Caco-2 (cell line): ENCODE data around the gene RND3. TPM values are rescaled to one million over a fixed set of nuclear protein-coding genes. Genes with fewer than 3 reads are reported as not detected.

ENCODE experiments used
- BruUV-seq: library from RNA; stranded (reverse); fragments of 400-500 nt; replicated peaks from 2 replicates; lab custom pipeline; 2021; lab: Mats Ljungman, UMichigan
- CTCF ChIA-PET: fragments of 300-600 bp; sonication (Branson Sonifier 250); formaldehyde crosslinking; loops from one replicate; lab custom pipeline; 2022; ENCODE audit warnings: antibody characterized with exemption; lab: Charles Lee
- POLR2A ChIA-PET: fragments of 300-600 bp; sonication (Branson Sonifier 250); formaldehyde crosslinking; loops from one replicate; lab custom pipeline; 2022; ENCODE audit warnings: antibody characterized with exemption; lab: Charles Lee
- DNase-seq, 2 experiments: peaks; one replicate each; pipeline versions ENCODE4 v3.0.0 to v3.0.0-alpha.2; 2020 to 2022
- H3K27me3 ChIP-seq: replicated peaks from 2 replicates; pipeline ENCODE4 v1.6.0; 2011; ENCODE audit warnings: low read length; ENCODE audit not compliant: control insufficient read depth, insufficient read depth
- H3K36me3 ChIP-seq: 2 replicates; pipeline ENCODE4 v1.5.1; 2011; ENCODE audit warnings: low read length; ENCODE audit not compliant: control insufficient read depth, insufficient read depth
- H3K4me1 ChIP-seq: fragments of 250-450 bp; sonication (Bioruptor Pico); 2 replicates; pipeline ENCODE4 v1.5.1; 2020; ENCODE audit warnings: mild to moderate bottlenecking
- H3K4me3 ChIP-seq: 2 replicates; pipeline ENCODE4 v1.5.1; 2011; ENCODE audit warnings: low read depth, mild to moderate bottlenecking, control low read depth, low read length
- H3K9me3 ChIP-seq: fragments of 250-450 bp; sonication (Bioruptor Pico); 2 replicates; pipeline ENCODE4 v1.5.1; 2020; ENCODE audit warnings: mild to moderate bottlenecking, moderate library complexity
- H3K27ac Mint-ChIP-seq: one replicate; pipeline ENCODE4 v1.8.0; 2022; ENCODE audit warnings: mixed read lengths; ENCODE audit not compliant: unreplicated experiment
- H3K27me3 Mint-ChIP-seq: one replicate; pipeline ENCODE4 v1.8.0; 2022; ENCODE audit warnings: mixed read lengths; ENCODE audit not compliant: insufficient read depth, unreplicated experiment
- H3K36me3 Mint-ChIP-seq: one replicate; pipeline ENCODE4 v1.8.0; 2022; ENCODE audit warnings: mild to moderate bottlenecking, mixed read lengths; ENCODE audit not compliant: insufficient read depth, unreplicated experiment
- H3K4me1 Mint-ChIP-seq: one replicate; pipeline ENCODE4 v1.8.0; 2022; ENCODE audit warnings: low read depth, mixed read lengths; ENCODE audit not compliant: unreplicated experiment
- H3K4me3 Mint-ChIP-seq: one replicate; pipeline ENCODE4 v1.8.0; 2022; ENCODE audit warnings: mild to moderate bottlenecking, moderate library complexity, mixed read lengths; ENCODE audit not compliant: unreplicated experiment
- H3K9me3 Mint-ChIP-seq: one replicate; pipeline ENCODE4 v1.8.0; 2022; ENCODE audit warnings: mixed read lengths; ENCODE audit not compliant: unreplicated experiment
- intact Hi-C: fragments of 100-400 bp; cut with micrococcal nuclease; formaldehyde crosslinking; loops from one replicate; pipeline ENCODE4 v1.10.0; 2022; ENCODE audit not compliant: unreplicated experiment
- total RNA-seq: library from RNA; stranded (reverse); gene quantifications from 2 replicates; pipeline ENCODE4 v1.2.3, GENCODE V29; 2022
- TF ChIP-seq, protein P1 (sequence below), 2 experiments: fragments of 200-600 bp in 1 of 2; IDR thresholded peaks; 1 replicate in 1 of 2; 2 replicates in 1 of 2; pipeline versions ENCODE4 v1.5.1 to v1.8.0; 2011 to 2022; ENCODE audit warnings: antibody characterized with exemption in 1 of 2, control low read depth in 1 of 2, inconsistent platforms in 1 of 2, low read depth in 1 of 2, low read length in 1 of 2, mild to moderate bottlenecking in 1 of 2, moderate library complexity in 1 of 2; ENCODE audit not compliant: insufficient read depth in 1 of 2, severe bottlenecking in 1 of 2, unreplicated experiment in 1 of 2

The RND3 gene
- total RNA-seq, 1 experiment from 2014 or later, result 75.0 TPM

DNA sequence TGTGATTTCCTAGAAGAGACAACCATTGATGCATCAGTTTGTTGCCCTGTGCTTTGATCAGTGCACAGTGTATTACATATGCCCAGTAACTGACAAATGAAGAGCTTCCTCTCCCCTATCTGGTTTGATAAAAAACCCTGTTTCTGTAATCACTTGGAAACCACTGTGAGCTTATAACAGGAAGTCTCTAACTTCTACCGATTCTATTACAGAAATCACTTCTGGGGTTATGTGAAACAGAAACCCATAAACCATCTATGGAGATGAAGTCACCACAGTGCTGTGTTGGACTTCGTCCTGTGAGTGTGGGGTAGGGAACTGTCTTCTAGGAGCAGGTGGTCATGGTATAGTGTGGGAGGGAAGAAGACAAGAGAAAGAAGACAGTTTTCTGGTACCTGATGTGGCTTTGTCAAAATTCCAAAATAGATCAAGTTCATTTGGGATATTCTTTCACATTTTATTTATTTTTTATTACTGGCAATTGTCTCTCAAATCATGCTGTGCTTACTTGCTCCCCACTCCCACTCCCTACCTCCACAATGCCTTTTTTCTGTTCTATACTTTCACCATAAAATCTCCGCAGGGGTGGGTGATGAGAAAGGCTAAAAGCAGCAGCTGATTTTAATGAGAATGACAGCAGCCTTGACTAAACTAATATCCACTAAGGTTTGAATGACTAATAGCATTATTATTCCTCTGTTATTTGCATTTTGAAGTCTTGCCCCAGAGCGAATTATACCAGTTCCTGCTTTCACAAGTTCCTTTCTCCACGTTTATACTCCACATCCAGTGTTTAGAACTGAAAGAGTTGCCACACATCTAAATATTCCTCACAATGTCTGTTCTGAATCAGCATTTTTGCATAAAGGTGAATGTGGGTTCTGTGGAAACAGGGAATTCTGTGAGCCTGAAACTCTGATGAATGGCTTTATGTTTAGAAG, 41.7 kb upstream of the RND3 start:
- Mint-ChIP-seq H3K27me3 (no peaks in the 10 kb centered on the region), H3K36me3 (no peaks in the 10 kb centered on the region), H3K4me1 (peaks cover 28% of the 10 kb centered on the region), H3K27ac (peak overlapping the region; percentile 6), H3K9me3 (peaks cover 9% of the 10 kb centered on the region), H3K4me3 (no peak overlapping the region)
- TF ChIP-seq, protein P1, sequence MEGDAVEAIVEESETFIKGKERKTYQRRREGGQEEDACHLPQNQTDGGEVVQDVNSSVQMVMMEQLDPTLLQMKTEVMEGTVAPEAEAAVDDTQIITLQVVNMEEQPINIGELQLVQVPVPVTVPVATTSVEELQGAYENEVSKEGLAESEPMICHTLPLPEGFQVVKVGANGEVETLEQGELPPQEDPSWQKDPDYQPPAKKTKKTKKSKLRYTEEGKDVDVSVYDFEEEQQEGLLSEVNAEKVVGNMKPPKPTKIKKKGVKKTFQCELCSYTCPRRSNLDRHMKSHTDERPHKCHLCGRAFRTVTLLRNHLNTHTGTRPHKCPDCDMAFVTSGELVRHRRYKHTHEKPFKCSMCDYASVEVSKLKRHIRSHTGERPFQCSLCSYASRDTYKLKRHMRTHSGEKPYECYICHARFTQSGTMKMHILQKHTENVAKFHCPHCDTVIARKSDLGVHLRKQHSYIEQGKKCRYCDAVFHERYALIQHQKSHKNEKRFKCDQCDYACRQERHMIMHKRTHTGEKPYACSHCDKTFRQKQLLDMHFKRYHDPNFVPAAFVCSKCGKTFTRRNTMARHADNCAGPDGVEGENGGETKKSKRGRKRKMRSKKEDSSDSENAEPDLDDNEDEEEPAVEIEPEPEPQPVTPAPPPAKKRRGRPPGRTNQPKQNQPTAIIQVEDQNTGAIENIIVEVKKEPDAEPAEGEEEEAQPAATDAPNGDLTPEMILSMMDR (IDR thresholded peaks at IDR 0.05; ENCODE audit: insufficient read depth in 1 of 2, low read depth in 1 of 2, low read length in 1 of 2, severe bottlenecking in 1 of 2, unreplicated experiment in 1 of 2), result no peak
- Histone ChIP-seq H3K4me1 (peaks cover 49% of the 10 kb centered on the region), H3K9me3 (peaks cover 8% of the 10 kb centered on the region; the same call in 1 of the 2 replicates), H3K27me3 (no peaks in the 10 kb centered on the region), H3K4me3 (no peak overlapping the region), H3K36me3 (no peaks in the 10 kb centered on the region)
- intact Hi-C loops, result no loop called here
- CTCF ChIA-PET, result no interaction called here
- BruUV-seq, result no TSS peak
- DNase-seq, result peak in 1 of 2 experiments; percentile 16
- POLR2A ChIA-PET, result no interaction called here

DNA sequence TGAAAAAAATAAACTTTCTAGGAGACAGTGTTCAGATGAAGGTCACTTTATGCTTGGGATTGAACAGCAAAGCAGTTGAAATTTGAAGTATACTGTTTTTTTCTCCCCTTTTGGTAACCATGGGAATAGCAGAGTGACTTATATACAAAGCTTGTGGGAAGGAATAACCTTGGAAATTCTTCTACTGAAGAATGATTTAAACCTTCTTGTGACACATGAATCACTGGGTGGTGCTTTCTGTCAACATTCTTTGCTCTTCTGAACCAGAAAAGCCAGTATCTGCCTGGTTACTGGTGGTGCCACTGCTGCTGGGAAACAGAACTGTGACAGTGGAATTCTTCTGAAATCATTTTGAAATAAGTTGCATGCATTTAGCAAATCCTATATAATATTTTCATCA, 39.4 kb upstream of the RND3 start:
- intact Hi-C loops, result loop anchor here (1.0 kb wide), 3 partner anchors 40 to 484 kb away; partner anchors contain the start of gene RND3
- Histone ChIP-seq H3K27me3 (no peaks in the 10 kb centered on the region), H3K36me3 (no peaks in the 10 kb centered on the region), H3K4me1 (peaks cover 49% of the 10 kb centered on the region), H3K9me3 (peaks cover 10% of the 10 kb centered on the region; the same call in 1 of the 2 replicates), H3K4me3 (no peak overlapping the region)
- BruUV-seq, result no TSS peak
- CTCF ChIA-PET, result no interaction called here
- TF ChIP-seq, protein P1 (IDR thresholded peaks at IDR 0.05; ENCODE audit: insufficient read depth in 1 of 2, low read depth in 1 of 2, low read length in 1 of 2, severe bottlenecking in 1 of 2, unreplicated experiment in 1 of 2), result no peak
- peak; percentile 77 to 79 for DNase-seq
- no peaks in the 10 kb centered on the region for H3K27me3 Mint-ChIP-seq
- no peaks in the 10 kb centered on the region for H3K36me3 Mint-ChIP-seq
- H3K4me1 Mint-ChIP-seq, result peaks cover 28% of the 10 kb centered on the region
- H3K9me3 Mint-ChIP-seq, result peaks cover 25% of the 10 kb centered on the region
- POLR2A ChIA-PET, result no interaction called here
- H3K4me3 Mint-ChIP-seq, result peak overlapping the region; percentile 28
- peak overlapping the region; percentile 86 for H3K27ac Mint-ChIP-seq

DNA sequence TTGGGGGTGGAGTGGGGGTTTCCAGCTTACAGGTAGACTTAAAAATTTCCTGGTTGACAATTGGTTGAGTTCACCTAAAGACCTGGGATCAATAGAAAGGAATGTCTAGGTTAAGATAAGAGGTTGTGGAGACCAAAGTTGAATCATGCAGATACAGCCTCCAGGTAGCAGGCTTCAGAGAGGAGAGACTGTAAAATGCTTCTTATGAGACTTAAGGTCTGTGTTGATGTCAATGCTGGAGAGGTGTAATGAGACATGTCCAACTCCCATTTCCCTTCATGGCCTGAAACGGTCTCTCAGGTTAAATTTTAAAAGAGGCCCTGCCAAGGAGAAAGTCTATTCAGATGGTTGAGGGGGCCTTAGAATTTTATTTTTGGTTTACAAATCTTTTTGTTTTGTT, 38.5 kb upstream of the RND3 start:
- CTCF ChIA-PET, result no interaction called here
- peaks cover 28% of the 10 kb centered on the region for H3K4me1 Mint-ChIP-seq
- peak overlapping the region; percentile 28 for H3K4me3 Mint-ChIP-seq

More for the DNA sequence above, 38.5 kb upstream of the RND3 start:
- peak; percentile 48 to 65 for DNase-seq
- H3K9me3 Mint-ChIP-seq, result peaks cover 25% of the 10 kb centered on the region
- H3K36me3 ChIP-seq, result no peaks in the 10 kb centered on the region
- peak overlapping the region; percentile 86 for H3K27ac Mint-ChIP-seq
- intact Hi-C loops, result loop anchor here (1.0 kb wide), 3 partner anchors 39 to 485 kb away; partner anchors contain the start of gene RND3
- POLR2A ChIA-PET, result no interaction called here
- H3K4me3 ChIP-seq, result no peak overlapping the region
- no peaks in the 10 kb centered on the region for H3K36me3 Mint-ChIP-seq
- peaks cover 49% of the 10 kb centered on the region for H3K4me1 ChIP-seq
- peaks cover 10% of the 10 kb centered on the region; the same call in 1 of the 2 replicates for H3K9me3 ChIP-seq
- H3K27me3 ChIP-seq, result no peaks in the 10 kb centered on the region
- BruUV-seq, result no TSS peak
- no peaks in the 10 kb centered on the region for H3K27me3 Mint-ChIP-seq
- TF ChIP-seq, protein P1 (IDR thresholded peaks at IDR 0.05; ENCODE audit: insufficient read depth in 1 of 2, low read depth in 1 of 2, low read length in 1 of 2, severe bottlenecking in 1 of 2, unreplicated experiment in 1 of 2), result no peak
